ENCODE results near the gene CUX1.

The CUX1 gene

GRCh38 chr7:101937717-101938514 lies 120.5 kb downstream of the CUX1 start:
- DNase-seq (ENCODE audit: low read depth) = no peak

GRCh38 chr7:101939136-101939695 lies 121.8 kb downstream of the CUX1 start:
- no peak for DNase-seq (ENCODE audit: low read depth)

GRCh38 chr7:101940151-101940550 lies 122.7 kb downstream of the CUX1 start:
- no peak for DNase-seq (ENCODE audit: low read depth)

- no peak for DNase-seq (ENCODE audit: low read depth)
Measured at GRCh38 chr7:101940830-101941229, 123.4 kb downstream of the CUX1 start.

- peak; percentile 32 for DNase-seq (ENCODE audit: low read depth)
Measured at GRCh38 chr7:101941481-101942383, 124.3 kb downstream of the CUX1 start.

- DNase-seq (ENCODE audit: low read depth) = no peak
Measured at GRCh38 chr7:101942603-101943210, 125.3 kb downstream of the CUX1 start.

- no peak for DNase-seq (ENCODE audit: low read depth)
Measured at GRCh38 chr7:101943306-101943705, 125.9 kb downstream of the CUX1 start.

- DNase-seq (ENCODE audit: low read depth) = no peak
Measured at GRCh38 chr7:101943889-101944600, 126.6 kb downstream of the CUX1 start.

GRCh38 chr7:101944611-101945010 lies 127.2 kb downstream of the CUX1 start:
- no peak for DNase-seq (ENCODE audit: low read depth)

GRCh38 chr7:101945034-101945758 lies 127.8 kb downstream of the CUX1 start:
- no peak for DNase-seq (ENCODE audit: low read depth)

- no peak for DNase-seq (ENCODE audit: low read depth)
Measured at GRCh38 chr7:101947899-101948298, 130.5 kb downstream of the CUX1 start.

- no peak for DNase-seq (ENCODE audit: low read depth)
Measured at GRCh38 chr7:101948650-101949049, 131.2 kb downstream of the CUX1 start.

- DNase-seq (ENCODE audit: low read depth) = peak; percentile 21
Measured at GRCh38 chr7:101950450-101951119, 133.2 kb downstream of the CUX1 start.

- DNase-seq (ENCODE audit: low read depth) = no peak
Measured at GRCh38 chr7:101951757-101952156, 134.3 kb downstream of the CUX1 start.

GRCh38 chr7:101952355-101953247 lies 135.2 kb downstream of the CUX1 start:
- DNase-seq (ENCODE audit: low read depth) = peak; percentile 43

- peak; percentile 47 for DNase-seq (ENCODE audit: low read depth)
Measured at GRCh38 chr7:101953248-101953819, 135.9 kb downstream of the CUX1 start.

- no peak for DNase-seq (ENCODE audit: low read depth)
Measured at GRCh38 chr7:101954499-101954898, 137.1 kb downstream of the CUX1 start.

GRCh38 chr7:101956130-101956529 lies 138.7 kb downstream of the CUX1 start:
- DNase-seq (ENCODE audit: low read depth) = no peak
